Ramos (cell line): ENCODE data around the gene MTX1.
"Not testable (repeated sequence)": the region's sequence is repeated elsewhere in the genome, so short reads cannot be mapped to it uniquely, and the experiment has no call there.

Experiments used
- in situ Hi-C: fragments of 300-500 bp; cut with MboI; formaldehyde crosslinking; loops from one replicate; pipeline ENCODE4 v1.14.3; 2022; ENCODE audit warnings: low sequenced_read_pairs; ENCODE audit not compliant: unreplicated experiment

Gene MTX1

DNA sequence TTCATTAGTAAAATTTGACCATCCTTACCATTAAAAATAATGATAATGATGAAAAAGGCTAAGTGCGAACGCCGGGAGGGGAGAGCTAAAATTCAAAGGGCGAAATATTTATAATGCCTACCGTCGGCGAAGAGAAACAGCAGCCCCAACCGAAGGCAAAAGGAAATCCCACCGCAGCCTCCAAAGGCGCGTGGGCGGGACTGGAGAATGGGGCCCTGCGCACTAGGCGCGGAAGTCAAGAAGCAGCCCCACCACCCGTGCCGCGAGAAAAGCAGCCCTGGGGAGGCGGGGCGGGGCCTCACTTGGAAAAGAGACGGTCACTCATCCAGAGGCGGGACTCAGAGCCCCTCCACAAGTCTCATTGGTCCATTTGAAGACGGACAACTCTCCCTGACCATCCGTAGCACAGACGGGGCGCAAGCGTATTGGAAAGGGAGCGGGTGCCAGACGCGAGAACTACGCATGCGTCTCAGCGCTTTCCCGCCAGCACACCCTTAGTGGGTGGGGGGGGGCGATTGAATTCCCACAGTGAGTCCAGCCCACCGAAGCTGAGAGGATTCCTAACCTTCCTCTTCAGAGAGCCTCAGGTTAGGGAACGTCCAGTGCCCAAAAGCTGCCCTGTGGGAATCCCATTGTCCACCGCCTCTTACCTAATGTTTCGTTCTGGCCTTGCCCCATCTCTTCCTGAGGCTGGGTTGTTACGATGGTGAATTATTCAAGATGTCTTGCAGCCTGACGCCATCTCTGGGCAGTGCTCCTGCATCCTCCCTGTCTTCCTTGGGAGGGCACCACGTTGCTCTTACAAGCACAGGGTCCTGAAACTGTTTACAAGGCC is 19.0 kb downstream of the MTX1 start:
- in situ Hi-C loops, result no loop called here

GRCh38 chr1:155228096-155228427 is 19.6 kb downstream of the MTX1 start:
- in situ Hi-C loops, result no loop called here

DNA sequence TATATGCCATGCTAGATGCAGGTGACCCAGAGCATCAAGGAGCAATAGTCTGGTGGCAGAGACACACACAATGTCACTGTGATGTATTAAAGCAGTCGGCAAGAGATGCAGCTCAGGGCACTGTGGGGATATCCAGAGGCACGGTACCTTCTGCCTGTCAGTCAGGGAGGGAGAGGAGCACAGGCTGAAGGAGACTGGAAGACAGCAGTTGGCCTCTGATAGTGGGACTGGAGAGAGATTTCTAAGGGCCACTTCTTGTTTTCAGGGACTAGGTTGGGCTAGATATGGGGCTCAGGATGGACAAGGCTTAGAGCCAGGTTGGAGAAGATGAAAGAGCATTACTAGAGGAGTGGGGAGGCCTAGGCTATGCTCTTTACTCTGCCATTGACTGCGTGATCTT is 22.8 kb downstream of the MTX1 start:
- in situ Hi-C loops, result not testable (repeated sequence)

- in situ Hi-C loops, result not testable (repeated sequence)
These were observed 23.8 kb downstream of the MTX1 start for GRCh38 chr1:155232001-155232978.

DNA sequence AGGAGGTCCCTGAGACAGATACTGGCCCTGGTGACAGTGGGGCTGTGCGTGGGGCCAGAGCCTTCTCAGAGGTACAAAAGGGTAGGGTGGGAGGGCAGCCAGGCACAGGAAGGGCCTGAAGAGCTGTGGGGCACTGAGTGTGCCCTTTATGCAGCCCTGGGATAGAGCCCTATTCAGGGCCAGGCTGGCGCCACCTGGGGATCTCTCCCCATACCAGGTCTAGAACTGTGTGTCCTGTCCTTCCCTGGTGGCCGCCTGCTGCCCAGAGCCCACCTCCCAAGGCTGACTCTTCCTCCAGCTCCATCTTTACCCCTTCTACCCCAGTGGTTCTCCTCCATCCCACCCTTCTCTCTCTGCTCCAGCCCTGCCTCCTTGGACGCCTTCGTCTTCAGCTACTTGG is 25.0 kb downstream of the MTX1 start:
- in situ Hi-C loops, result not testable (repeated sequence)

DNA sequence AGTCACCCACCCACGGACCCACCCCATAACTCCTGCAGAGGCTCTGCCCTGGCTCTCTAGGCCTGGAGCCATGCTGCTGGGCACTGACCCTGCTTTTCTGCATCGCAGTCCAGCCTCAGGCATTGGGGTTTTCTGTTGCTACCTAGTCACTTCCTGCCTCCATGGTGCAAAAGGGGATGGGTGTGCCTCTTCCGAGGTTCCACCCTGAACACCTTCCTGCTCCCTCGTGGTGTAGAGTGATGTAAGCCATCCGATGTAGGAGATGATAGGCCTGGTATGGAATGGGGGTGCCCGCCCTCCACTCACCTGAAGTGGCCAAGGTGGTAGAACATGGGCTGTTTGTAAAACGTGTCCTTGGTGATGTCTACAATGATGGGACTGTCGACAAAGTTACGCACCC is 26.9 kb downstream of the MTX1 start:
- in situ Hi-C loops, result not testable (repeated sequence)

DNA sequence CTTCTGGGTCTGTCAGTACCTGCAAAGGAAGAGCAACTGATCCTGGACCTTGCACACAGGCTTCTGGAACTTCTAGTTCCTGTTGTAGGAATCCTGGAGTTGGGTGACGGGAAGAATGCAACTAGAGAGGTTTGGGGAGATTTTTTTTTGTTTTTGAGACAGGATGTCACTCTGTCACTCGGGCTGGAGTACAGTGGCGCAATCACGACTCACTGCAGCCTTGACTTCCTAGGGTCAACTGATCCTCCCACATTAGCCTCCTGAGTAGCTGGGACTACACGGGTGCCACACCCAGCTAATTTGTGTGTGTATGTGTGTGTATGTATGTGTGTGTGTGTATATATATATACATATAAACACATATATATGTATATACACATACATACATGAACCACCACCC is 28.0 kb downstream of the MTX1 start:
- in situ Hi-C loops, result no loop called here

- in situ Hi-C loops, result no loop called here
These were observed 32.7 kb downstream of the MTX1 start for GRCh38 chr1:155241069-155241679.

DNA sequence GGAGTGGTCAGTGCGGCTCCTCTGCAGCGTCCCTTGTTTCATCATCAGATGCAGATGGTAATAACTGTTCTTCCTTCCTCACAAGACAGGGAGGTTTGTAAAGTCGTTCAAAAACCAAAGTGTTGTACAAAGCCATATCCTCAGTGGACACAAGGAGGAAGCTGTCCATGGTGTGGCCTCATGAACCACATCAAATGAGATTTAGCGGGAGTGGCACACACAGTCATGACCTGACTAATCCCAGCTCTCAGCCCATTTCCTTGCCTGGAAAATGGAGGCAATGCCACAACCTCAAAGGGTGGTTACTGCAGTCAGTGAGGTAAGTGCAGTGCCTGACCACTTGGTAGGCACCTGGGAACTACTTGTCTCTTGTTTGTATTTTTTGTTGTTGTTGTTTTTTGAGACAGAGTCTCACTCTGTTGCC is 33.4 kb downstream of the MTX1 start:
- in situ Hi-C loops, result no loop called here

- in situ Hi-C loops, result no loop called here
These were observed 34.4 kb downstream of the MTX1 start for GRCh38 chr1:155242805-155243358.

DNA sequence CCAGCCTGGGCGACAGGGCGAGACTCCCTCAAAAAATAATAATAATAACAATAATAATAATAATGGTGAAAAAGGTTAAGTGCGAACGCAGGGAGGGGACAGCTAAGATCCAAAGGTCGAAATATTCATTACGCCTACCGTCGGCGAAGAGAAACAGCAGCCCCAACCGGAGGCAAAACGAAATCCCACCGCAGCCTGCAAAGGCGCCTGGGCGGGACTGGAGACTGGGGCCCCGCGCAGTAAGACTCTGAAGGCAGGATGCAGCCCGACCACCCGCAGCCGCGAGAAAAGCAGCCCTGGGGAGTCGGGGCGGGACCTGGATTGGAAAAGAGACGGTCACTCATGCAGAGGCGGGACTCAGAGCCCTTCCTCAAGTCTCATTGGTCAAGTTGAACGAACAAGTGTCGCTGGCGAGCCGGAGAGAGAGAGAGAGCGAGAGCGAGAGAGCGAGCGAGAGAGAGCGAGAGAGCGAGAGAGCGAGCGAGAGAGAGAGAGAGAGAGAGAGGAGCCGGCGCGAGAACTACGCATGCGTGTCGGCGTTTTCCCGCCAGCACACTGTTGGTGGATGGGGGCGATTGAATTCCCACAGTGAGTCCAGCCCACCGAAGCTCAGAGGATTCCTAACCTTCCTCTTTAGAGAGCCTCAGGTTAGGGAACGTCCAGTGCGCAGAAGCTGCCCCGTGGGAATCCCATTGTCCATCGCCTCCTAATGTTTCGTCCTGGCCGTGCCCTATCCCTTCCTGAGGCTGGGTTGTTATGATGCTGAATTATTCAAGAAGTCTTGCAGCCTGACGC is 36.1 kb downstream of the MTX1 start:
- in situ Hi-C loops, result no loop called here

GRCh38 chr1:155245163-155245524 is 36.6 kb downstream of the MTX1 start:
- in situ Hi-C loops, result no loop called here

- in situ Hi-C loops, result not testable (repeated sequence)
These were observed 38.3 kb downstream of the MTX1 start for GRCh38 chr1:155246796-155247195.

- in situ Hi-C loops, result no loop called here
These were observed 39.4 kb downstream of the MTX1 start for GRCh38 chr1:155247667-155248553.

- in situ Hi-C loops, result no loop called here
These were observed 41.7 kb downstream of the MTX1 start for GRCh38 chr1:155250246-155250632.

- in situ Hi-C loops, result no loop called here
These were observed 42.3 kb downstream of the MTX1 start for GRCh38 chr1:155250633-155251449.

DNA sequence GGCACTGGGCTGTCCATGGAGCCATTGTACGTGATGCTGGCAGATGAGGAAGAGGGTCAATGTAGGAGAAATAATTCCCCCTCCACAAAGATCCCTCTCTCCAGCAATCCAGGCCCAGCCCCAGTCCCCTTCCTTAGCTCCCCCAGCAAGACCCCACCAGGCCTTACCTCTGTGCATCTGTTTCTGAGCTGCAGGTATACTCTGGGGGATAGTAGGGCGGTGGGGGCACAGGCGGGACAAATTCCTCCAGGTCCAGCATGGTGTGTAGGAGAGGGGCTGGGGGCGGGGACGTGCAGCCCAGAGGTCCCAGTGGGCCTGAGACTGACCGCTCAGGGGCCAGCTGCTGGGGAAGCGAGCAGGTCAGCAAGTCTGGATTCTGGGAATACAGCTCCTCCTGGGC is 43.1 kb downstream of the MTX1 start:
- in situ Hi-C loops, result no loop called here

DNA sequence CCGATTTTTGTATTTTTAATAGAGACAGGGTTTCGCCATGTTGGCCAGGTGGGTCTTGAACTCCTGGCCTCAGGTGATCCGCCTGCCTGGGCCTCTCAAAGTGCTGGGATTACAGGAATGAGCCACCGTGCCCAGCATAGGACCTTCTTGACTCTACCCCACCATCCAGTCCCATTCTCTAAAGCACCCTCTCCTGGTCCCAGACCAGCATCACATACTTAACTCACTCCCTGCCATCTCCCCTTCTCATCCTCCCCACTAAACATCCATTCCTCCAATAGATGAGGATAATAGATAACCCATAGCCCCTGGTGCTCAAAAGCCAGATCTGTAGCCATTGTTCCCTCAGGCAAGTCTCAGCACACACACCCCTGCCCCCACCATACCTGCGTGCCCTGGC is 44.7 kb downstream of the MTX1 start:
- in situ Hi-C loops, result no loop called here
